Vagina (tissue), 2 donors: ENCODE results near the gene MED12L.

Experiments
- CTCF ChIP-seq, 3 experiments: fragments of 450-650 bp in 2 of 3; fragments of 200-600 bp in 1 of 3; sonication (generic) in 1 of 3; IDR thresholded peaks; one replicate each; pipeline ENCODE4 v1.5.1; 2017 to 2019; ENCODE audit warnings: antibody characterized with exemption in 3 of 3, mild to moderate bottlenecking in 2 of 3, moderate library complexity in 2 of 3
- POLR2A ChIP-seq, 2 donors: fragments of 450-650 bp; IDR thresholded peaks; one replicate each; pipeline ENCODE4 v1.6.1; 2017; ENCODE audit warnings: antibody characterized with exemption in 2 of 2, mild to moderate bottlenecking in 2 of 2, moderate library complexity in 2 of 2
- POLR2AphosphoS5 ChIP-seq, 2 donors: sonication (generic); formaldehyde crosslinking; IDR thresholded peaks; one replicate each; pipeline ENCODE4 v1.9.0; 2017; ENCODE audit warnings: antibody characterized with exemption in 2 of 2, mild to moderate bottlenecking in 2 of 2, low read depth in 1 of 2; ENCODE audit not compliant: insufficient read depth in 1 of 2

DNA sequence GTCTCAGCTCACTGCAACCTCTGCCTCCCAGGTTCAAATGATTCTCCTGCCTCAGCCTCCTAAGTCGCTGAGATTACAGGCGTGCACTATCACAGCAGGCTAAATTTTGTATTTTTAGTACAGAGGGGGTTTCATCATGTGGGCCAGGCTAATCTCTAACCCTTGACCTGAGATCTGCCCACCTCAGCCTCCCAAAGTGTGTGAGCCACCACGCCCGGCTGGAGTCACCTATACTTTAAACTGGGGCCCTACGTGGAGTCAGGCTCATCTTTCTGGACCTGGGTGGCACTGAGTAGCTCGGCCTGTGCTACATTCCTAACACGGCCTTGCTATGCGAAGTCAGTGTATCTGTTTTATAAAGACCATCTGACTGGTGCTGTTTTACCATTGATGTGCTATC, 111.8 kb downstream of the MED12L start:
- TF ChIP-seq CTCF (IDR thresholded peaks at IDR 0.05) (no peak), POLR2A (IDR thresholded peaks at IDR 0.05) (no peak), POLR2AphosphoS5 (IDR thresholded peaks at IDR 0.05; ENCODE audit: insufficient read depth in 1 of 2, low read depth in 1 of 2) (no peak)
